ENCODE measurements around the gene ST3GAL2. TPM values are rescaled to one million over a fixed set of nuclear protein-coding genes. Genes with fewer than 3 reads are reported as not detected.

ST3GAL2 gene
- total RNA-seq, 1 donor from 2014 or later: 14.0 TPM

- H3K4me1 ChIP-seq: peaks cover 20% of the 10 kb centered on the region
- no peaks in the 10 kb centered on the region for H3K27me3 ChIP-seq
- TF ChIP-seq CTCF (IDR thresholded peaks at IDR 0.05) (peak in 1 of 3 experiments; percentile 34), POLR2AphosphoS5 (IDR thresholded peaks at IDR 0.05; ENCODE audit: insufficient read depth in 1 of 2, low read depth in 1 of 2) (no peak)
- H3K27ac ChIP-seq: no peak overlapping the region
- intact Hi-C loops (cut with DNase I): no loop called here
- H3K4me3 ChIP-seq: no peak overlapping the region
- DNase-seq (ENCODE audit: extremely low spot score in 2 of 2): no peak
- H3K36me3 ChIP-seq: no peaks in the 10 kb centered on the region
- no peaks in the 10 kb centered on the region for H3K9me3 ChIP-seq
These were observed 43.5 kb downstream of the ST3GAL2 start for GRCh38 chr16:70395345-70395901.

DNA sequence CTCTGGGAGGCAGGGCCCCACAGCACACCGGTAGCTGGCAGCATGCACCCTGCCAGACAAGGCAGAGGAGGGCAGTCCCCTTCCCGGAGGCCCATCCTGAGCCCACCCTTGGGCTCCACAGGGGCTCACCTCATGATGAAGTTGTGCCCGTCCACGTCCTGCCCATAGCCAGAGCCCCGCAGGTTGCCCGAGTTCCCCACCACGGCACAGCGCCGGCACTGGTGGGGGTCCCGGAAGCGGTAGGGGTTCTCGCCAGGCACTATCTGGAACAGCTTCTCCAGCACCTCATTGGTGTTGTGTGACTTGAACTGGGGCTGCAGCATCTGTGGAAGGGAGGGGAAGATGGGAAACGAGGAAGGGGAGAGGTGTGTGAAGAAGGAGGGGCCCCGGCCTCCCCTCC, 44.0 kb downstream of the ST3GAL2 start:
- Histone ChIP-seq H3K36me3 (no peaks in the 10 kb centered on the region), H3K9me3 (no peaks in the 10 kb centered on the region), H3K4me3 (no peak overlapping the region), H3K4me1 (peaks cover 20% of the 10 kb centered on the region), H3K27ac (no peak overlapping the region), H3K27me3 (no peaks in the 10 kb centered on the region)
- DNase-seq (ENCODE audit: extremely low spot score in 2 of 2): no peak
- TF ChIP-seq POLR2A (IDR thresholded peaks at IDR 0.05) (no peak), CTCF (IDR thresholded peaks at IDR 0.05) (no peak), POLR2AphosphoS5 (IDR thresholded peaks at IDR 0.05; ENCODE audit: insufficient read depth in 1 of 2, low read depth in 1 of 2) (no peak)
- intact Hi-C loops (cut with DNase I): no loop called here

- H3K4me3 ChIP-seq: no peak overlapping the region
- no peak overlapping the region for H3K27ac ChIP-seq
- H3K9me3 ChIP-seq: no peaks in the 10 kb centered on the region
- no peak for TF ChIP-seq POLR2A (IDR thresholded peaks at IDR 0.05)
- TF ChIP-seq CTCF (IDR thresholded peaks at IDR 0.05): no peak
- TF ChIP-seq POLR2AphosphoS5 (IDR thresholded peaks at IDR 0.05; ENCODE audit: insufficient read depth in 1 of 2, low read depth in 1 of 2): no peak
- H3K4me1 ChIP-seq: peaks cover 20% of the 10 kb centered on the region
- intact Hi-C loops (cut with DNase I): no loop called here
- no peak for DNase-seq (ENCODE audit: extremely low spot score in 2 of 2)
- H3K36me3 ChIP-seq: no peaks in the 10 kb centered on the region
- H3K27me3 ChIP-seq: no peaks in the 10 kb centered on the region
These were observed 45.2 kb downstream of the ST3GAL2 start for GRCh38 chr16:70393662-70394061.

- intact Hi-C loops (cut with DNase I): no loop called here
- TF ChIP-seq POLR2AphosphoS5 (IDR thresholded peaks at IDR 0.05; ENCODE audit: insufficient read depth in 1 of 2, low read depth in 1 of 2): no peak
- TF ChIP-seq CTCF (IDR thresholded peaks at IDR 0.05): no peak
- no peak for TF ChIP-seq POLR2A (IDR thresholded peaks at IDR 0.05)
- Histone ChIP-seq H3K9me3 (no peaks in the 10 kb centered on the region), H3K4me1 (peaks cover 20% of the 10 kb centered on the region), H3K4me3 (no peak overlapping the region), H3K27me3 (no peaks in the 10 kb centered on the region), H3K36me3 (peaks cover 0 to 4% of the 10 kb centered on the region in 2 donors), H3K27ac (no peak overlapping the region)
- no peak for DNase-seq (ENCODE audit: extremely low spot score in 2 of 2)
These were observed 46.3 kb downstream of the ST3GAL2 start for GRCh38 chr16:70392606-70393005.

- H3K4me3 ChIP-seq: no peak overlapping the region
- TF ChIP-seq POLR2AphosphoS5 (IDR thresholded peaks at IDR 0.05; ENCODE audit: insufficient read depth in 1 of 2, low read depth in 1 of 2): peak; percentile 37 to 38
- TF ChIP-seq POLR2A (IDR thresholded peaks at IDR 0.05): no peak
- no peak for TF ChIP-seq CTCF (IDR thresholded peaks at IDR 0.05)
- H3K27ac ChIP-seq: peak overlapping the region; percentile 54
- no peaks in the 10 kb centered on the region for H3K27me3 ChIP-seq
- no peaks in the 10 kb centered on the region for H3K9me3 ChIP-seq
- H3K36me3 ChIP-seq: peaks cover 0 to 11% of the 10 kb centered on the region in 2 donors
- peaks cover 20% of the 10 kb centered on the region for H3K4me1 ChIP-seq
- DNase-seq (ENCODE audit: extremely low spot score in 2 of 2): no peak
- intact Hi-C loops (cut with DNase I): no loop called here
These were observed 46.9 kb downstream of the ST3GAL2 start for GRCh38 chr16:70391881-70392481.
